ENCODE results near the gene TCEA2.
"Not testable (repeated sequence)": the region's sequence is repeated elsewhere in the genome, so short reads cannot be mapped to it uniquely, and the experiment has no call there.

TCEA2 gene

DNA sequence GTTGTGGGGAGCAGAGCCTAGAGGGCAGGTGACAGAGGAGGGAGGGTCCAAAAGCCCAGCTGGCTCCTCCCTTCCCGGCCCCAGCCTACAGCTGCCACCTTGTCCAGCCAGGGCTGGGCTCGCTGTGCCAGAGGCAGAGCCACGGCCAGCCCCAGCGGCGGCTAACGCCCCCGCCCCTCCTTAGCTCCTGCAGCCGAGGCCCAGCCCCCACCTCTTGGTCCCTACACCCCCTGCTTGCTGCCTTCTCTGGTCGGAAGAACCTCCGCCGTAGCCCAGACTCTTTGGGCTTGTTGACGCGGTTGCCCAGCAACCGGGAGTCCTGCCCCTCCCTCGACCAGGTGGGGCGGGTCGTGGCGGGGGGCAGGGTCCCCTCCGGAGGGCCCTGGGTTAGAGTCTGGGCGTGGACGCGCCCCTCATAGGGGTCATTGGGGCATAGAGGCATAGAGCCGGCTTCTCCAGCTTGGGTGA is 21.7 kb downstream of the TCEA2 start:
- H3K4me3 ChIP-seq (ENCODE audit: low read length) = no peak overlapping the region
- TF ChIP-seq, protein P1, sequence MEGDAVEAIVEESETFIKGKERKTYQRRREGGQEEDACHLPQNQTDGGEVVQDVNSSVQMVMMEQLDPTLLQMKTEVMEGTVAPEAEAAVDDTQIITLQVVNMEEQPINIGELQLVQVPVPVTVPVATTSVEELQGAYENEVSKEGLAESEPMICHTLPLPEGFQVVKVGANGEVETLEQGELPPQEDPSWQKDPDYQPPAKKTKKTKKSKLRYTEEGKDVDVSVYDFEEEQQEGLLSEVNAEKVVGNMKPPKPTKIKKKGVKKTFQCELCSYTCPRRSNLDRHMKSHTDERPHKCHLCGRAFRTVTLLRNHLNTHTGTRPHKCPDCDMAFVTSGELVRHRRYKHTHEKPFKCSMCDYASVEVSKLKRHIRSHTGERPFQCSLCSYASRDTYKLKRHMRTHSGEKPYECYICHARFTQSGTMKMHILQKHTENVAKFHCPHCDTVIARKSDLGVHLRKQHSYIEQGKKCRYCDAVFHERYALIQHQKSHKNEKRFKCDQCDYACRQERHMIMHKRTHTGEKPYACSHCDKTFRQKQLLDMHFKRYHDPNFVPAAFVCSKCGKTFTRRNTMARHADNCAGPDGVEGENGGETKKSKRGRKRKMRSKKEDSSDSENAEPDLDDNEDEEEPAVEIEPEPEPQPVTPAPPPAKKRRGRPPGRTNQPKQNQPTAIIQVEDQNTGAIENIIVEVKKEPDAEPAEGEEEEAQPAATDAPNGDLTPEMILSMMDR (IDR thresholded peaks at IDR 0.05; ENCODE audit: low read length) = no peak
- no peak for TF ChIP-seq EZH2 (optimal IDR thresholded peaks at IDR 0.05; ENCODE audit: low read depth, low read length)
- TF ChIP-seq EZH2phosphoT487 (IDR thresholded peaks at IDR 0.05; ENCODE audit: low read length) = no peak
- no peak overlapping the region for H2AFZ ChIP-seq (ENCODE audit: low read length)
- H3K4me2 ChIP-seq (ENCODE audit: low read depth, low read length) = no peak overlapping the region
- no peak for DNase-seq
- H3K27me3 ChIP-seq (replicated peaks; ENCODE audit: insufficient read depth, low read length) = peaks cover 75% of the 10 kb centered on the region
- H3K9ac ChIP-seq (ENCODE audit: low read length) = no peak overlapping the region
- H3K79me2 ChIP-seq (ENCODE audit: low read length) = no peaks in the 10 kb centered on the region
- no peaks in the 10 kb centered on the region for H3K36me3 ChIP-seq (replicated peaks; ENCODE audit: insufficient read depth, low read length)
- H3K27ac ChIP-seq (ENCODE audit: low read length) = no peak overlapping the region
- H3F3A ChIP-seq (ENCODE audit: insufficient read depth, low read length) = peaks cover 9% of the 10 kb centered on the region
- H3K9me3 ChIP-seq (replicated peaks; ENCODE audit: insufficient read depth, low read length) = no peaks in the 10 kb centered on the region
- no peaks in the 10 kb centered on the region for H4K20me1 ChIP-seq (ENCODE audit: insufficient read depth, low read length)
- no peaks in the 10 kb centered on the region for H3K9me2 ChIP-seq (replicated peaks; ENCODE audit: insufficient read depth, low read length)
- H3K4me1 ChIP-seq (ENCODE audit: low read length) = peaks cover 4% of the 10 kb centered on the region; the same call in 1 of the 2 replicates

DNA sequence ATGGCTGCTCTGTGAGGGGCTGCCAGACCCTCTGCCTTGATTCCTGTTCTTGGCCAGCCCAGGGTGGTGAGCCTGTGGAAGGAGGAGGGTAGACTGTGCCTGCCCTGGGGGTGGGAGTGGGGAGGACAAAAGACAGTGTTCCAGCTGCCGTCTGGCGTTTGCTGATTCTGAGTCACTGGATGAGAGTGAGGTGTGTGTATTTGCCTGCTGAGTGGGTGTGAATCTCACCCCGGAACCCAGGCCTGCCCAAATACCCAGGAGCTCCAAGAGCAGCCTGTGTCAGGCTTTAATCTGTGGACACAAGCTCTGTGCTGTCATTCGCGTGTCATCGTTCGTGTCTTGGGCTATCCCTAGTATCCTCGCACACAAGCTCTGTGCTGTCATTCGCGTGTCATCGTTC is 23.8 kb downstream of the TCEA2 start:
- no peaks in the 10 kb centered on the region for H4K20me1 ChIP-seq (ENCODE audit: insufficient read depth, low read length)
- no peak overlapping the region for H3K4me2 ChIP-seq (ENCODE audit: low read depth, low read length)
- H3K4me3 ChIP-seq (ENCODE audit: low read length) = no peak overlapping the region
- H3K9me2 ChIP-seq (replicated peaks; ENCODE audit: insufficient read depth, low read length) = no peaks in the 10 kb centered on the region
- H2AFZ ChIP-seq (ENCODE audit: low read length) = no peak overlapping the region
- no peaks in the 10 kb centered on the region for H3K36me3 ChIP-seq (replicated peaks; ENCODE audit: insufficient read depth, low read length)
- no peaks in the 10 kb centered on the region for H3K79me2 ChIP-seq (ENCODE audit: low read length)
- H3K9me3 ChIP-seq (replicated peaks; ENCODE audit: insufficient read depth, low read length) = no peaks in the 10 kb centered on the region
- H3K4me1 ChIP-seq (ENCODE audit: low read length) = peaks cover 4% of the 10 kb centered on the region; the same call in 1 of the 2 replicates
- H3K27ac ChIP-seq (ENCODE audit: low read length) = no peak overlapping the region
- H3F3A ChIP-seq (ENCODE audit: insufficient read depth, low read length) = no peaks in the 10 kb centered on the region
- H3K9ac ChIP-seq (ENCODE audit: low read length) = no peak overlapping the region
- peaks cover 73% of the 10 kb centered on the region for H3K27me3 ChIP-seq (replicated peaks; ENCODE audit: insufficient read depth, low read length)
- no peak for DNase-seq
- TF ChIP-seq, protein P1 (IDR thresholded peaks at IDR 0.05; ENCODE audit: low read length) = no peak
- TF ChIP-seq EZH2phosphoT487 (IDR thresholded peaks at IDR 0.05; ENCODE audit: low read length) (no peak), EZH2 (optimal IDR thresholded peaks at IDR 0.05; ENCODE audit: low read depth, low read length) (no peak)

DNA sequence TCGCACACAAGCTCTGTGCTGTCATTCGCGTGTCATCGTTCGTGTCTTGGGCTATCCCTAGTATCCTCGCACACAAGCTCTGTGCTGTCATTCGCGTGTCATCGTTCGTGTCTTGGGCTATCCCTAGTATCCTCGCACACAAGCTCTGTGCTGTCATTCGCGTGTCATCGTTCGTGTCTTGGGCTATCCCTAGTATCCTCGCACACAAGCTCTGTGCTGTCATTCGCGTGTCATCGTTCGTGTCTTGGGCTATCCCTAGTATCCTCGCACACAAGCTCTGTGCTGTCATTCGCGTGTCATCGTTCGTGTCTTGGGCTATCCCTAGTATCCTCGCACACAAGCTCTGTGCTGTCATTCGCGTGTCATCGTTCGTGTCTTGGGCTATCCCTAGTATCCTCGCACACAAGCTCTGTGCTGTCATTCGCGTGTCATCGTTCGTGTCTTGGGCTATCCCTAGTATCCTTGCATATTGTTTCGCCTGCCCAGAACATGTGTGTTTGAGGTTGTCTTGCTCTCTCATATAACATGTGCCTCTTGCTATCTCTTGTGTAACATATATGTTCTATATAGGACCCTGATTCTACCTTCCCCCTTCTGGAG is 24.3 kb downstream of the TCEA2 start:
- H3F3A ChIP-seq (ENCODE audit: insufficient read depth, low read length) = not testable (repeated sequence)

GRCh38 chr20:64088586-64088985 is 25.6 kb downstream of the TCEA2 start:
- H3K79me2 ChIP-seq (ENCODE audit: low read length); H3K4me3 ChIP-seq (ENCODE audit: low read length); H3K27ac ChIP-seq (ENCODE audit: low read length); H3F3A ChIP-seq (ENCODE audit: insufficient read depth, low read length); H3K4me1 ChIP-seq (ENCODE audit: low read length); H3K9me2 ChIP-seq (replicated peaks; ENCODE audit: insufficient read depth, low read length); H3K36me3 ChIP-seq (replicated peaks; ENCODE audit: insufficient read depth, low read length); H2AFZ ChIP-seq (ENCODE audit: low read length); H3K9me3 ChIP-seq (replicated peaks; ENCODE audit: insufficient read depth, low read length); H3K9ac ChIP-seq (ENCODE audit: low read length); H4K20me1 ChIP-seq (ENCODE audit: insufficient read depth, low read length); H3K4me2 ChIP-seq (ENCODE audit: low read depth, low read length); DNase-seq: not testable (repeated sequence)
- H3K27me3 ChIP-seq (replicated peaks; ENCODE audit: insufficient read depth, low read length) = peaks cover 70% of the 10 kb centered on the region

More for the DNA sequence above, 24.3 kb downstream of the TCEA2 start:
- not testable (repeated sequence) for H4K20me1 ChIP-seq (ENCODE audit: insufficient read depth, low read length); H3K27ac ChIP-seq (ENCODE audit: low read length); H3K4me3 ChIP-seq (ENCODE audit: low read length); H3K79me2 ChIP-seq (ENCODE audit: low read length); H3K9ac ChIP-seq (ENCODE audit: low read length); H3K4me2 ChIP-seq (ENCODE audit: low read depth, low read length); H3K9me3 ChIP-seq (replicated peaks; ENCODE audit: insufficient read depth, low read length); H2AFZ ChIP-seq (ENCODE audit: low read length); DNase-seq; H3K36me3 ChIP-seq (replicated peaks; ENCODE audit: insufficient read depth, low read length); H3K4me1 ChIP-seq (ENCODE audit: low read length); H3K9me2 ChIP-seq (replicated peaks; ENCODE audit: insufficient read depth, low read length)
- peaks cover 73% of the 10 kb centered on the region for H3K27me3 ChIP-seq (replicated peaks; ENCODE audit: insufficient read depth, low read length)

All from MM.1S (cell line).